ENCODE measurements around the gene MRTFB.

Gene MRTFB

DNA sequence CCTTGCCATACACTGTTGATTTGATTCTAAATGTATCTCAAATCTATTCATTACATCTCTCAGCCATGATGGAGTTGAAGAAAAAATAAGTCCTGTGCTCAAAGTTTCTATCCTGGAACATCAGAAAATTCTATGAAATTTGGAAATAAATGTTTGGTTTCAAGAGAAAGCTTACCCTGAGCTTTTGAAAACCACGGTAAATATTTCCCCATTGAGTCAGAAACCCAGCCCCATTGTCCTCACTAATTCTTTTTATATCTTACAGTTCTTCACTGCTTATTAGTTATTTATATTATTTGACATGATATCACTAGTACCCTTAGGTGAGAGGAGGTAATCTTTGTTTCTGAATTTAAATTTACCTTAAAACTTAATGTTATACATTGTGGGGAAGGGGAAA is 128.5 kb downstream of the MRTFB start:
- no peak overlapping the region for H3K4me3 ChIP-seq (ENCODE audit: low read depth, low read length)
- TF ChIP-seq, protein P1, sequence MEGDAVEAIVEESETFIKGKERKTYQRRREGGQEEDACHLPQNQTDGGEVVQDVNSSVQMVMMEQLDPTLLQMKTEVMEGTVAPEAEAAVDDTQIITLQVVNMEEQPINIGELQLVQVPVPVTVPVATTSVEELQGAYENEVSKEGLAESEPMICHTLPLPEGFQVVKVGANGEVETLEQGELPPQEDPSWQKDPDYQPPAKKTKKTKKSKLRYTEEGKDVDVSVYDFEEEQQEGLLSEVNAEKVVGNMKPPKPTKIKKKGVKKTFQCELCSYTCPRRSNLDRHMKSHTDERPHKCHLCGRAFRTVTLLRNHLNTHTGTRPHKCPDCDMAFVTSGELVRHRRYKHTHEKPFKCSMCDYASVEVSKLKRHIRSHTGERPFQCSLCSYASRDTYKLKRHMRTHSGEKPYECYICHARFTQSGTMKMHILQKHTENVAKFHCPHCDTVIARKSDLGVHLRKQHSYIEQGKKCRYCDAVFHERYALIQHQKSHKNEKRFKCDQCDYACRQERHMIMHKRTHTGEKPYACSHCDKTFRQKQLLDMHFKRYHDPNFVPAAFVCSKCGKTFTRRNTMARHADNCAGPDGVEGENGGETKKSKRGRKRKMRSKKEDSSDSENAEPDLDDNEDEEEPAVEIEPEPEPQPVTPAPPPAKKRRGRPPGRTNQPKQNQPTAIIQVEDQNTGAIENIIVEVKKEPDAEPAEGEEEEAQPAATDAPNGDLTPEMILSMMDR (IDR thresholded peaks at IDR 0.05; ENCODE audit: low read depth, low read length) = no peak
- TF ChIP-seq MYC (IDR thresholded peaks at IDR 0.05; ENCODE audit: low read depth, low read length) (no peak), POLR2A (IDR thresholded peaks at IDR 0.05; ENCODE audit: extremely low read depth, insufficient read length) (no peak)
- TF ChIP-seq, protein P2, sequence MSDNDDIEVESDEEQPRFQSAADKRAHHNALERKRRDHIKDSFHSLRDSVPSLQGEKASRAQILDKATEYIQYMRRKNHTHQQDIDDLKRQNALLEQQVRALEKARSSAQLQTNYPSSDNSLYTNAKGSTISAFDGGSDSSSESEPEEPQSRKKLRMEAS (IDR thresholded peaks at IDR 0.05; ENCODE audit: low read depth, low read length) = no peak
- no peak for DNase-seq (ENCODE audit: low read depth)

DNA sequence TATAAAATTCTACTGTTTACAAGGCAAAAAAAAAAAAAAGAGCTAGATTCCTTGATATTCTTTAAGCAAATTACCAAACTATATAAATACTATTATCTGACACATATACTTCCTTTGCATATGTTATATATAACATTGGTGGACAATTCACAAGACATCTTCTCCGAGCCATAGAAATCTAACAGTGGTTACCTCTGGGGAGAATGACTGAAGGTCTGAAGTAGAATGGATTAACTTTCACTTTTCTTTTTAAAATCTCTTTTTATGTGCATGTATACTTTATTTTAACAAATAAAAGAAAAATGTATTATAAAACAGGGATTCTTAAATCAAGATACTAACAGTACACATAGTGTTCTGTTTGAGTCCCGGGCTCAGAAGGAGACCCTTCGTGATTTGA is 131.0 kb downstream of the MRTFB start:
- DNase-seq (ENCODE audit: low read depth) = no peak
- no peak overlapping the region for H3K4me3 ChIP-seq (ENCODE audit: low read depth, low read length)
- TF ChIP-seq POLR2A (IDR thresholded peaks at IDR 0.05; ENCODE audit: extremely low read depth, insufficient read length) (no peak), MYC (IDR thresholded peaks at IDR 0.05; ENCODE audit: low read depth, low read length) (no peak)
- TF ChIP-seq, protein P1 (IDR thresholded peaks at IDR 0.05; ENCODE audit: low read depth, low read length) = no peak
- TF ChIP-seq, protein P2 (IDR thresholded peaks at IDR 0.05; ENCODE audit: low read depth, low read length) = no peak

DNA sequence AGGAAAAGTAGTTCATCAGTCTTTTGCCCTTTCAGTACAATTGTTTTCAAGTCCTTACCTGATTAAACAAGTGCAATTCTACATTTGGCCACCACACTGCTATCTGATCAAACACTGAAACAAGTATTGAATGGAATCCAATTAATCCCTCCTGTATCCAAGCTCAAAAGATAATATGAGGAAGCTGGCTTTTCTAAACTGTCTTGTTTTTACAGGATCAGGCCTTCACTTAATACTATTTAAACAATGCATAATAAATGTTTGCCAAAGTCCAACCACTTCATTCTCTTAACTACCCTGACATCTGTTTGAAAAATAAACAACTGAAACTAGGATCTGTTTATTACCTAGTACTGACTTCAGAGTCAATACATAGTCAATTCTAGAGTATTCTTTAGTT is 131.6 kb downstream of the MRTFB start:
- TF ChIP-seq POLR2A (IDR thresholded peaks at IDR 0.05; ENCODE audit: extremely low read depth, insufficient read length) (no peak), MYC (IDR thresholded peaks at IDR 0.05; ENCODE audit: low read depth, low read length) (no peak)
- TF ChIP-seq, protein P1 (IDR thresholded peaks at IDR 0.05; ENCODE audit: low read depth, low read length) = no peak
- TF ChIP-seq, protein P2 (IDR thresholded peaks at IDR 0.05; ENCODE audit: low read depth, low read length) = no peak
- DNase-seq (ENCODE audit: low read depth) = no peak
- no peak overlapping the region for H3K4me3 ChIP-seq (ENCODE audit: low read depth, low read length)

DNA sequence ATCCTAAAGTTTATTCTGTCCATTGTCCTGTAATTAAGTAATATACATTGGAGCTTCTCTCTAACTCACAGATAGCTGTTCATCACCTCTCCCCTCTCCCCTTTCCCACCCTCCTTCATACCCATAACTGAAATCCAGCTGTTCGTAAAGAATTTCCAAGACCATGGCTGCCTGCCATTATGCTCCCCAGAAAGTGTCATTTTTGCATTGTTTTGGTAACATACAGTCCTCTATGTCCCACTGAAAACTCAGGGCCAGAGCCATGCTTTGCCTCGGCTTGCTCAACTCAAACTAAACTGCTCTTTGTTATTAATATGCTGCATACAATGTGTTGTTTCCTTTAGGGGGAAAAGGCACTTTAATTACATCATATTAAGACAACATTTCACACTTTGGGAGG is 132.0 kb downstream of the MRTFB start:
- H3K4me3 ChIP-seq (ENCODE audit: low read depth, low read length) = no peak overlapping the region
- DNase-seq (ENCODE audit: low read depth) = no peak
- TF ChIP-seq MYC (IDR thresholded peaks at IDR 0.05; ENCODE audit: low read depth, low read length) = no peak
- TF ChIP-seq, protein P1 (IDR thresholded peaks at IDR 0.05; ENCODE audit: low read depth, low read length) = no peak

DNA sequence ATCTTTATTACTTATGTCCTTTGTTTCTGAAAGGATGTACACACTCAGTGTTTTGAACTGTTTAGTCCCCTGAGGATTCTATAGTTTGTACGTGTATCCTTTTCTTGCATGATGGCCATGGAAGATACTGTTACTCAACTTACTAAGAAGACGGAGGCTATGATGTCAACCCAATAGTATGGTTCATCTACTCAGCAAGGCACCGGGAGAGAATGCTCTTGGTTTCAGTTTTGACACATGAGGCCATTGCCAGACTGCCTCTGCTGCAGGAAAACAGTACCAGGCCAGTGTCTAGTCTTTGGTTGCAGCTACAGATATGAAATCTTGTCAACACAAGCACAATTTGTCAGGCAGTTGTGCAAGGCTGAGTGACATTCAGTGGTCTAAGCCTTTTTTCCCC is 134.5 kb downstream of the MRTFB start:
- TF ChIP-seq, protein P1 (IDR thresholded peaks at IDR 0.05; ENCODE audit: low read depth, low read length) = no peak
- TF ChIP-seq POLR2A (IDR thresholded peaks at IDR 0.05; ENCODE audit: extremely low read depth, insufficient read length) = no peak
- no peak for TF ChIP-seq MYC (IDR thresholded peaks at IDR 0.05; ENCODE audit: low read depth, low read length)
- TF ChIP-seq, protein P2 (IDR thresholded peaks at IDR 0.05; ENCODE audit: low read depth, low read length) = no peak
- no peak for DNase-seq (ENCODE audit: low read depth)
- H3K4me3 ChIP-seq (ENCODE audit: low read depth, low read length) = no peak overlapping the region

DNA sequence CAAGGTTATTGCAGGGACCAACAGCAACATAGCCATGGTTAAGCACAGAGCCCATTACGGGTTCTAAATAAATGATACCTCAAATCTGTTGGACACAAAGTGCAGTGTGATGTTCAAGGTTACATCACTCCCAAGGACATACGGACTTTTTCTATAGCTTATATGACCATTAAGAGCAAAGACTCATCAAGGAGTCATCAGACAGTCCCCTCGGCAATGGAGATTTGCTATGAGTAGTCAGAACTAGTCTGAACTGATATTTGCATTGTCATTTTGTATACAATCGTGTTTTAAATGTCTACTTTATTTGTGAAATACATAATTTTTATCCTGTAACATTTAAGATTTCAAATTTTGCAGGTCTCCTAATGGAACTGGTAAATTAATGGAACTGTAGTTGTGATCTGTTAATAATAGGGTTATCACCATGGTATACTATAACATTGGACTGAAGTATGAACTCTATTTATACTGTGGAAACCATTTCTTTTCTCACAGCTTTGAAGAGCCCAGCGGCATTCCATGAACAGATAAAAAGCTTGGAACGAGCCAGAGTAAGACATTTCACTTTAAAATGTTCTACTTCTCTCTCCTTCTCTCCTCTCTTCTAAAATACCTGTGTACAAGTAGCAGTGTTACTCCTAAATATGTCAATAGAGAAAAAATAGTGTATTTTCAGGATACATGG is 140.9 kb downstream of the MRTFB start:
- no peak overlapping the region for H3K4me3 ChIP-seq (ENCODE audit: low read depth, low read length)
- TF ChIP-seq POLR2A (IDR thresholded peaks at IDR 0.05; ENCODE audit: extremely low read depth, insufficient read length) (no peak), MYC (IDR thresholded peaks at IDR 0.05; ENCODE audit: low read depth, low read length) (no peak)
- TF ChIP-seq, protein P2 (IDR thresholded peaks at IDR 0.05; ENCODE audit: low read depth, low read length) = no peak
- TF ChIP-seq, protein P1 (IDR thresholded peaks at IDR 0.05; ENCODE audit: low read depth, low read length) = no peak
- DNase-seq (ENCODE audit: low read depth) = no peak

Data from NB4 (cell line).